ENCODE data around the gene SLC6A12.

DNA sequence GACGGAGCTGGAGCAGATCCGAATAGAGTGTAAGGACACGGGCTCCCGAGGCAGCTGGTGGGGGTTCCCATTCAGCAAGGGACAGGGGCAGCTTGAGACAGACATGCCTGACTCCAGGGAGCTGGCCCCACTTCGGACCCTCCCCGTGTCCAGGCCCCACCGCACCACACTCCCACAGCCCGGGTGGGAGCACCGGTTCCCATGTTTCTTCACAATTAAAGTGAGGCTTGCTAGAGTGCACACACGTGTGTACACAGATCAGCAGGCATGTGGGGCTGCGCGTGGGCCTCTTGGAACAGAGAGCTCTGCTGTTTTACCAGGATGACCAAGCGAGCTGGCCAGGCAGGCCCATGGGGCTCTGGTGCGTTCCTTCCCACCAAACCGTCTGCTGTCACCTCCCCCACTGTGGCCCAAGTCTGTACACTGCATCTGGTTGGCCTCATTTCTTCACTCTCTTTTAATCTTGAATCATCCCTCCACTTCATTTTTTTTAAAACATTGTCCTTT lies 48.0 kb downstream of the SLC6A12 start:
- TF ChIP-seq CTCF (IDR thresholded peaks at IDR 0.05) (no peak), POLR2A (IDR thresholded peaks at IDR 0.05) (no peak)

Data from Peyer's patch (tissue), 4 donors.